Uterus (tissue), 2 donors: ENCODE results near the gene HTR4.

Experiments
- POLR2A ChIP-seq, 2 donors: fragments of 450-650 bp; IDR thresholded peaks; one replicate each; pipeline ENCODE4 v1.6.1; 2016; ENCODE audit warnings: antibody characterized with exemption in 2 of 2, mild to moderate bottlenecking in 1 of 2, moderate library complexity in 1 of 2
- TF ChIP-seq, protein P1 (sequence below), 4 experiments: fragments of 200-600 bp in 2 of 4; fragments of 450-650 bp in 2 of 4; sonication (generic) in 2 of 4; IDR thresholded peaks; one replicate each; pipeline ENCODE4 v1.5.1; 2016 to 2019; ENCODE audit warnings: antibody characterized with exemption in 4 of 4, mild to moderate bottlenecking in 2 of 4, moderate library complexity in 1 of 4

DNA sequence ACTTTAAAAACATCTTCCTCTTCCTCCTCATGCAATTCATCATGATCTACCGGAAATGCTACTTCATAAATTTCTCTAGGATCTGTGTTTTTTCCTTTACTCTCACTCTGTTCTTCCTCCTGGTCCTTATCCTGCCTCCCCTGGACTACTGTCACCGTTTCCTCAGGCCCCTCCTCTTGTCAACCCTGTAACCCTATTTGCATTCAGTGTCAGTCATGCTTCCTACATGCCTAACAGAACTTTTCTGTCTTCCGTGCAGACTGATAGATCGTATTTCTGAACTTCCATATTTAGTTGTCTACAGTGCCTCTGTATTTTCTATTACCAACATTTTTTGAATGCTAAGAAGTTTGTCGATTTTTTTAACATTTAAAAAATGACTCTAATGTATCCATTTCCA, 27.3 kb downstream of the HTR4 start:
- TF ChIP-seq, protein P1, sequence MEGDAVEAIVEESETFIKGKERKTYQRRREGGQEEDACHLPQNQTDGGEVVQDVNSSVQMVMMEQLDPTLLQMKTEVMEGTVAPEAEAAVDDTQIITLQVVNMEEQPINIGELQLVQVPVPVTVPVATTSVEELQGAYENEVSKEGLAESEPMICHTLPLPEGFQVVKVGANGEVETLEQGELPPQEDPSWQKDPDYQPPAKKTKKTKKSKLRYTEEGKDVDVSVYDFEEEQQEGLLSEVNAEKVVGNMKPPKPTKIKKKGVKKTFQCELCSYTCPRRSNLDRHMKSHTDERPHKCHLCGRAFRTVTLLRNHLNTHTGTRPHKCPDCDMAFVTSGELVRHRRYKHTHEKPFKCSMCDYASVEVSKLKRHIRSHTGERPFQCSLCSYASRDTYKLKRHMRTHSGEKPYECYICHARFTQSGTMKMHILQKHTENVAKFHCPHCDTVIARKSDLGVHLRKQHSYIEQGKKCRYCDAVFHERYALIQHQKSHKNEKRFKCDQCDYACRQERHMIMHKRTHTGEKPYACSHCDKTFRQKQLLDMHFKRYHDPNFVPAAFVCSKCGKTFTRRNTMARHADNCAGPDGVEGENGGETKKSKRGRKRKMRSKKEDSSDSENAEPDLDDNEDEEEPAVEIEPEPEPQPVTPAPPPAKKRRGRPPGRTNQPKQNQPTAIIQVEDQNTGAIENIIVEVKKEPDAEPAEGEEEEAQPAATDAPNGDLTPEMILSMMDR (IDR thresholded peaks at IDR 0.05) = no peak
- no peak for TF ChIP-seq POLR2A (IDR thresholded peaks at IDR 0.05)
